Esophagus muscularis mucosa (tissue), 3 donors: ENCODE measurements around the gene MTPN.

Experiments used
- POLR2A ChIP-seq: fragments of 450-650 bp; IDR thresholded peaks from one replicate; pipeline ENCODE4 v1.6.1; 2017; ENCODE audit warnings: antibody characterized with exemption, moderate library complexity, mild to moderate bottlenecking, low read depth
- TF ChIP-seq, protein P1 (sequence below), 3 experiments: fragments of 200-600 bp in 2 of 3; fragments of 450-650 bp in 1 of 3; sonication (generic) in 2 of 3; IDR thresholded peaks; one replicate each; pipeline ENCODE4 v1.5.1; 2017 to 2019; ENCODE audit warnings: antibody characterized with exemption in 3 of 3, mild to moderate bottlenecking in 2 of 3, moderate library complexity in 1 of 3

- TF ChIP-seq POLR2A, result no peak
- TF ChIP-seq, protein P1, sequence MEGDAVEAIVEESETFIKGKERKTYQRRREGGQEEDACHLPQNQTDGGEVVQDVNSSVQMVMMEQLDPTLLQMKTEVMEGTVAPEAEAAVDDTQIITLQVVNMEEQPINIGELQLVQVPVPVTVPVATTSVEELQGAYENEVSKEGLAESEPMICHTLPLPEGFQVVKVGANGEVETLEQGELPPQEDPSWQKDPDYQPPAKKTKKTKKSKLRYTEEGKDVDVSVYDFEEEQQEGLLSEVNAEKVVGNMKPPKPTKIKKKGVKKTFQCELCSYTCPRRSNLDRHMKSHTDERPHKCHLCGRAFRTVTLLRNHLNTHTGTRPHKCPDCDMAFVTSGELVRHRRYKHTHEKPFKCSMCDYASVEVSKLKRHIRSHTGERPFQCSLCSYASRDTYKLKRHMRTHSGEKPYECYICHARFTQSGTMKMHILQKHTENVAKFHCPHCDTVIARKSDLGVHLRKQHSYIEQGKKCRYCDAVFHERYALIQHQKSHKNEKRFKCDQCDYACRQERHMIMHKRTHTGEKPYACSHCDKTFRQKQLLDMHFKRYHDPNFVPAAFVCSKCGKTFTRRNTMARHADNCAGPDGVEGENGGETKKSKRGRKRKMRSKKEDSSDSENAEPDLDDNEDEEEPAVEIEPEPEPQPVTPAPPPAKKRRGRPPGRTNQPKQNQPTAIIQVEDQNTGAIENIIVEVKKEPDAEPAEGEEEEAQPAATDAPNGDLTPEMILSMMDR (IDR thresholded peaks at IDR 0.05), result no peak
These were observed 59.0 kb downstream of the MTPN start for GRCh38 chr7:135918134-135918533.
